Testis (tissue), 3 donors: ENCODE data around the gene PNLIPRP3. TPM values are rescaled to one million over a fixed set of nuclear protein-coding genes. Genes with fewer than 3 reads are reported as not detected.

Experiments
- DNase-seq: peaks from one replicate; pipeline ENCODE4 v3.0.0-alpha.2; 2019
- H3K27ac ChIP-seq, 2 donors: fragments of 200-600 bp; sonication (generic); one replicate each; pipeline ENCODE4 v1.5.1; 2019
- H3K27me3 ChIP-seq: fragments of 200-600 bp; sonication (generic); one replicate; pipeline ENCODE4 v1.5.1; 2019
- H3K36me3 ChIP-seq: fragments of 200-600 bp; sonication (generic); one replicate; pipeline ENCODE4 v1.5.1; 2017; ENCODE audit warnings: low read depth; ENCODE audit errors: missing control alignments
- H3K4me1 ChIP-seq: fragments of 200-600 bp; sonication (generic); one replicate; pipeline ENCODE4 v1.5.1; 2019
- H3K4me3 ChIP-seq, 2 donors: fragments of 200-600 bp; sonication (generic); one replicate each; pipeline ENCODE4 v1.5.1; 2017 to 2019
- H3K9me3 ChIP-seq: fragments of 200-600 bp; sonication (generic); one replicate; pipeline ENCODE4 v1.5.1; 2017
- CTCF ChIP-seq, 3 experiments: fragments of 450-650 bp in 2 of 3; fragments of 200-600 bp in 1 of 3; sonication (generic) in 1 of 3; IDR thresholded peaks; one replicate each; pipeline ENCODE4 v1.5.1; 2016 to 2019; ENCODE audit warnings: antibody characterized with exemption in 3 of 3, mild to moderate bottlenecking in 2 of 3, moderate library complexity in 1 of 3
- POLR2A ChIP-seq: fragments of 450-650 bp; IDR thresholded peaks from one replicate; pipeline ENCODE4 v1.6.1; 2017; ENCODE audit warnings: antibody characterized with exemption, mild to moderate bottlenecking, moderate library complexity
- WGBS, 2 donors: methylation state at CpG; one replicate each; pipeline ENCODE4 v1.1.5; 2018; 5-methylcytosine and 5-hydroxymethylcytosine counted together
- intact Hi-C: fragments of 100-400 bp; cut with DNase I; formaldehyde crosslinking; loops from one replicate; pipeline ENCODE4 v1.15.1; 2023; ENCODE audit warnings: low total_unique reads
- polyA plus RNA-seq: library from polyadenylated mRNA; stranded (reverse); fragments of 350-450 nt; fragmentation: Illumina TruSeq; extraction: RNeasy Lipid Tissue Mini Kit (QIAGEN cat#74804); gene quantifications from one replicate; pipeline ENCODE4 v1.2.3, GENCODE V29; 2014; ENCODE audit warnings: low read depth, low replicate concordance; ENCODE audit not compliant: insufficient read depth
- total RNA-seq, 2 donors: library from RNA; depleted of rRNA; stranded (reverse); fragments of >200 nt; gene quantifications; one replicate each; pipeline ENCODE4 v1.2.3, GENCODE V29; 2016

Gene PNLIPRP3
- total and polyA plus RNA-seq, 3 donors from 2014 or later = not detected

DNA sequence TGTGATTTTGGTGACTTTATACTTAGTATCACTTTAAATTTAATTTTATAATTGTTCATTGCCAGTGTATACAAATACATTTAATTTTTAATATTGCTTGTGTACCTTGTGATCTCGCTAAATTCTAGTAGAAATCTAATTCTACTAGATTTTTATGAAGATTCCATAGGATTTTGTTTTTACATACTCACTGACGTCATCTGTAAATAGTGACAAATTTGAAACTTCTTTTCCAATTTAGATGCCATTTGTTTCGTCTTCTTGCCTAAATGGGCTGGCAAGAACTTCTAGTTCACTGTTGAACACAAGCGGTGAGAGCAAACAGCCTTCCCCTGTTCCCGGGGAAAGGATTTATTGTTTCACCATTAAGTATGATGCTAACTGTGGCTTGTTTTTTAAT lies 17.3 kb upstream of the PNLIPRP3 start:
- no peak for DNase-seq
- intact Hi-C loops = no loop called here
- Histone ChIP-seq H3K9me3 (no peaks in the 10 kb centered on the region), H3K4me3 (no peak overlapping the region), H3K27ac (no peak overlapping the region), H3K27me3 (no peaks in the 10 kb centered on the region), H3K4me1 (no peaks in the 10 kb centered on the region), H3K36me3 (no peaks in the 10 kb centered on the region)
- 84 to 86% methylated on average over 5 of the region's 5 CpGs for WGBS, 2 donors
- TF ChIP-seq POLR2A (no peak), CTCF (IDR thresholded peaks at IDR 0.05) (no peak)

DNA sequence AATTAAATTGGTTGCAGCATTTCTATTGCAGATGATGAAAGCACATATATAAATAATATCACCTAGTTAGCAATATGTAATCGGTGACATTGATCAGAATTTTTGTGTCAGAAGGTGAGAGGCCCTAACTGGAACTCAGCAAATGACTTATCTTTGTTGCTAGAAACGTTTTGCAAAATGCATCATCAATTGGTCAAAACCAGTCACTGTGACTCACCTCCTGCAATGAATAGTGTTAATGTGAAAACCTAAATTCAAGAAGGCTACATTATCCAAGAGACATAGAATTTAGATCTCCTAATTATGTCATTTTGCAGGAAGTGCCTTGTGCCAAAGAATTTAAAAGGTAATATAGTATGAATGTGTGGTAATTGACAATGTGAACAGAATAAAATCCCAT lies 9.8 kb upstream of the PNLIPRP3 start:
- Histone ChIP-seq H3K27me3 (no peaks in the 10 kb centered on the region), H3K36me3 (no peaks in the 10 kb centered on the region), H3K4me1 (no peaks in the 10 kb centered on the region), H3K9me3 (no peaks in the 10 kb centered on the region), H3K4me3 (no peak overlapping the region), H3K27ac (no peak overlapping the region)
- WGBS, 2 donors = 71 to 73% methylated on average over 2 of the region's 2 CpGs
- TF ChIP-seq CTCF (IDR thresholded peaks at IDR 0.05) (no peak), POLR2A (no peak)
- no peak for DNase-seq
- intact Hi-C loops = no loop called here

GRCh38 chr10:116418389-116418788 lies 9.3 kb upstream of the PNLIPRP3 start:
- no peak for DNase-seq
- H3K36me3 ChIP-seq = no peaks in the 10 kb centered on the region
- H3K4me1 ChIP-seq = no peaks in the 10 kb centered on the region
- H3K9me3 ChIP-seq = no peaks in the 10 kb centered on the region
- WGBS, 2 donors = 79 to 92% methylated on average over 1 of the region's 1 CpG
- no peak overlapping the region for H3K27ac ChIP-seq
- no peak overlapping the region for H3K4me3 ChIP-seq
- TF ChIP-seq CTCF (IDR thresholded peaks at IDR 0.05) (no peak), POLR2A (no peak)
- intact Hi-C loops = no loop called here
- H3K27me3 ChIP-seq = no peaks in the 10 kb centered on the region

DNA sequence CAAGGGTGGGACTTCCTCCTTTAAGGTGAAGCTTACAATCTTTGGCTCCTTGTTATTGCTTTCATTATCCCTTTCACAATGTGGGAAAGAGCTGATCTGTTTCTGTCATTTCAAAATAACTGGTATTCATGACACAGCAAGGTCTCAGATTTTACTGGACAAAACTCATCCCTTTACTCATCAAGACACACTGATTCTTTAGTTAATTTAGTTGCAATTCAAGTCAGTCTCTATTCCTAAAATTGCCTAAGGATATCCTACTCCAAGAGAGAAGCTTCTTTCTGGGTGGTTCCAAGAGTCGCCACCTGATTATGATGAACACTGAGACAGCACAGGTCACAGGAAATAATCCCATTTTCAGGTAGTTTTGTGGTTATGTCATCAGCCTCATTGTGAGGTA lies 5.8 kb upstream of the PNLIPRP3 start:
- Histone ChIP-seq H3K4me3 (no peak overlapping the region), H3K27ac (no peak overlapping the region), H3K4me1 (no peaks in the 10 kb centered on the region), H3K27me3 (no peaks in the 10 kb centered on the region), H3K9me3 (no peaks in the 10 kb centered on the region), H3K36me3 (no peaks in the 10 kb centered on the region)
- intact Hi-C loops = no loop called here
- WGBS, 2 donors = 96 to 100% methylated on average over 1 of the region's 1 CpG
- no peak for TF ChIP-seq CTCF (IDR thresholded peaks at IDR 0.05)
- no peak for TF ChIP-seq POLR2A
- DNase-seq = no peak

DNA sequence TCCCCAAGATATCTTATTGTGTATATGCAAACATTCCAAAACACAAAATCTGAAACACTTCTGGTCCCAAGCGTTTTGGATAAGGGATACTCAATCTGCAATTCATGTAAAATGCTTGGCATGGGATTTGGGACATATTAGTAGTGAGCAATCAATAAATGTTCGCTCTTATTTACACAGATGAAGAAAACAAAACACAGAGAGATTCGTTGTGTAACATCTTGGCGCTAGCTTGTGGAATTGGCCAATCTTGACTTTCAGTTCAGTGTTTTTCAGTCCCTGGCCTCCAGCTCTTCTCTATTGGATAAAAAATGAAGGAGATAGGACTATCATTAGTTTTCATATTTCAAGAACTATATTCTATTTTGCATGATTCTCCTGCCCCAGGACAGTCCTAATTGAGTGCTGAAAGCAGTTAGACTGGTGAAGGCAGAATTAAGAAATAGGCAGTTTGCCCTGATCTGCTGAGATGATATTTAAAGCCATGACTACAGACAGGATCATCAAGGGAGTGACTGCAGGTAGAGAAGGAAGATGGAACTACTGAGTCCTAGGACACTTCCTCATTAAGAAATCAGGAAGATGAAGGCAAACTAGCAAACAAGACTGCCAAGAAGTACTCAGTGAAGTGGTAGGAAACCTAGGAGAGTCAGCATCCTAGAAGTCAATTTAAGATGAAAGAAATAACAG lies 1.8 kb downstream of the PNLIPRP3 start:
- WGBS, 2 donors = 83 to 91% methylated on average over 4 of the region's 4 CpGs
- no peak overlapping the region for H3K4me3 ChIP-seq
- no peaks in the 10 kb centered on the region for H3K27me3 ChIP-seq
- H3K36me3 ChIP-seq = no peaks in the 10 kb centered on the region
- DNase-seq = no peak
- H3K4me1 ChIP-seq = no peaks in the 10 kb centered on the region
- no peaks in the 10 kb centered on the region for H3K9me3 ChIP-seq
- no peak overlapping the region for H3K27ac ChIP-seq
- TF ChIP-seq POLR2A (no peak), CTCF (IDR thresholded peaks at IDR 0.05) (no peak)
- intact Hi-C loops = no loop called here
